ENCODE measurements around the gene CPT1B.
"Not testable (repeated sequence)": the region's sequence is repeated elsewhere in the genome, so short reads cannot be mapped to it uniquely, and the experiment has no call there.

CPT1B gene

DNA sequence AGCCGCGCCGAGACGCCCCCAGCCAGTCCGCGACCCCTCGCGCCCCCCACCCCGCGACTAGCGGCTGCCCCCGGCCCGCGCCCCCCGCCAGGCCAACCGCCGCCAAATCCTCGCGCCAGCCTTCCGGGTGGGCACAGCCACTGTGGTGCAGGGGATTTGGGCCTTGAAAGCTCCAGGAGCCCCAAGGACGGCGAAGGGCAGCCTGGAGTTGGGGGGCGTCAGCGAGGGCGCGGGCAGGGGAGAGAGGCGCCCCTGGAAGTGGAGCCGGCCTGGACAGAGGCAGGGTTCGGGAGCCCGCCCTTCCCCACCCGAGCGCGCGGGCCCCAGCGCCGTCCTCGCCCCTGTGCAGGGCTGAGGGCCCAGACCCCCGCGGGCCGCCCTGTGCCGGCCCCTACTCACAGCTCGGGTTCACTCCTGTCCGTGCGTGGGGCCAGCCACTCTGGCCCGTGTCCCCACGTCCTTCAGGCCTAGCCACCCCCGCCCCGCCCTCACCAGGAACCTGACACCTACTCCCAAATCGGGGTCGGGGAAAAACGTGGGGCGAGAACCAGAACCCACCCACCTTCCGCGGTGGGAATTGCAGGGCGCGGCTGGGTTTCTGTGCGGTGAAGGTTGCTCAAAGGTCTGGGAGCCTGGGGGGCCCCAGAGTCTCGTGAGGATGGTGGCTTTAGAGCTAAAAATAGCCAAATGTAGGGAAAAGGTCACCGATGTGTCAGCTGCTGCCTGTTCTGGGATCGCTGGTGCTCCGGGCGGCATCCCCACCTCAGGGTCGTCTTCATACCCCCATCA lies at the start of gene CPT1B:
TSS of gene CPT1B (minus strand) at position 441 of the 789 bp plus-strand sequence. CDS start 512 bp downstream, outside the sequence.
- Histone ChIP-seq H3K36me3 (ENCODE audit: insufficient read depth, low read length) (peaks cover 36% of the 10 kb centered on the region), H3K4me1 (ENCODE audit: insufficient read depth, low read length) (peaks cover 8% of the 10 kb centered on the region), H2AFZ (ENCODE audit: low read depth, low read length) (no peak within 1 kb of the TSS), H3K27me3 (ENCODE audit: insufficient read depth, low read length) (no peaks in the 10 kb centered on the region), H3K4me3 (ENCODE audit: low read length) (no peak within 1 kb of the TSS), H3K9me3 (ENCODE audit: low read length) (no peaks in the 10 kb centered on the region)

DNA sequence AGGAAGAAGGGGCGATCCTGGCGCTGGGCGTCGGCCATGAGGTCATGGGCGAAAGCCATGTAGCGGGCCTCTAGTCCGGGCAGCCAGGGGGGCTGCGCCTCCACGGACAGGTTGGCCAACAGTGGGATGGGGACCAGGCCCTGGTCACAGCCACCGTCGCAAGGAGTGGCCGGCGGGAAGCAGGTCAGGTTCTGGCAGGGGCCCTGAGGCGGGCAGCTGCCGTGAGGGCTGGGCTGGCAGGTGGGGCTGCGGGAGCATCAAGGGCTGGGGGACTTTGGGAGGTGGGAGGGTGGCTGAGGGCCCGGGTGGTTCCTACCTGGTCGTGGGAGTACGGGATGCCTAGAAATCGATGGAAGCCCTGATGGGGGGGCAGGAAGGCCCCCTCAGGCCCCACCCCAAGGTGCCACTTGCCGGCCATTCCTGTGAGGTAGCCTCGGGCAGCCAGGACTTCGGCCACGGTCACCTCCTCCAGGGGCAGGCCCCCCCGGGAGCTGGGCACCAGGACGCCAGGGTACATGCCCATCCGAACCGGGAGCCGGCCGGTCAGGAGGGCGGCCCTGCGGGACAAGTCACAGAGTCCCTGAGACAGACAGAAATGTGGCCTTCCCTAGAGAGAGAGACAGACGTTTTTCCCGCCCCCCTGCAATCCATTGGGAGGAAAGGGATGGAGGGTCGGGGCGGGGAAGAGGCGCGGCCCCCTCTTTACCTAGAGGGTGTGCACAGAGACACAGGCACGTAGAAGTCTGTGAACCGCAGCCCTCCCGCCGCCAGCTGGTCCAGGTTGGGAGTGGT lies 48.8 kb upstream of the CPT1B start:
- Histone ChIP-seq H2AFZ (ENCODE audit: low read depth, low read length) (peak overlapping the region; percentile 68), H3K27me3 (ENCODE audit: insufficient read depth, low read length) (no peaks in the 10 kb centered on the region), H3K4me3 (ENCODE audit: low read length) (peak overlapping the region; percentile 56), H3K36me3 (ENCODE audit: insufficient read depth, low read length) (no peaks in the 10 kb centered on the region), H3K4me1 (ENCODE audit: insufficient read depth, low read length) (peaks cover 33% of the 10 kb centered on the region), H3K9me3 (ENCODE audit: low read length) (no peaks in the 10 kb centered on the region)

DNA sequence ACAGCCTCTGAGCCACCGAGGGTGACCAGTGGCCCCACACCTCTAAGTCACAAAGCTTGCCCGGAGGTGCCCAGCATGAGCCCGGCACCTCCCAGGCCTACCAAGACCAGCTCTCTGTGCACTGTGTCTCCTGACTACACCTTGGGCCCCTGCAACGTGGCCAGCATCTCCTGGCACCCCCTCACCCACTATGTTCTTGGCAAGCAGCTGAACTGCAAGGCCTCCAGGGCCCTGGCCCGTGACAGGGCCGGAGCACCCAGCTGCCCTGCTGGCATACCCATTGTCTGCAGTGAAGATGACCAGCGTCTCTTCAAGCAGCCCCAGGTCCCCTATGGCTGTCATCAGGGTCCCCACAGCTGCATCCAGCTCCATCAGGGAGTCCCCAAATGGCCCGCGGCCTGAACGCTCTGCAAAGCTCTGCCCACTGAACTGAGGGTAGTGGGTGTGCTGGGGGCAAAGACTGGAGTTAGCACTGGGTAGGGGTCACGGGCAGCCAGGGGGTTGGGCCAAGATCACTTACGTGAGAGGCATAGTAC lies 48.2 kb upstream of the CPT1B start:
- no peaks in the 10 kb centered on the region for H3K36me3 ChIP-seq (ENCODE audit: insufficient read depth, low read length)
- H3K4me1 ChIP-seq (ENCODE audit: insufficient read depth, low read length), result peaks cover 39% of the 10 kb centered on the region
- no peak overlapping the region for H3K4me3 ChIP-seq (ENCODE audit: low read length)
- no peaks in the 10 kb centered on the region for H3K9me3 ChIP-seq (ENCODE audit: low read length)
- no peak overlapping the region for H2AFZ ChIP-seq (ENCODE audit: low read depth, low read length)
- H3K27me3 ChIP-seq (ENCODE audit: insufficient read depth, low read length), result no peaks in the 10 kb centered on the region

- Histone ChIP-seq H3K27me3 (ENCODE audit: insufficient read depth, low read length) (no peaks in the 10 kb centered on the region), H2AFZ (ENCODE audit: low read depth, low read length) (no peak overlapping the region), H3K4me1 (ENCODE audit: insufficient read depth, low read length) (peaks cover 40% of the 10 kb centered on the region), H3K36me3 (ENCODE audit: insufficient read depth, low read length) (no peaks in the 10 kb centered on the region), H3K4me3 (ENCODE audit: low read length) (no peak overlapping the region), H3K9me3 (ENCODE audit: low read length) (no peaks in the 10 kb centered on the region)
These were observed 47.5 kb upstream of the CPT1B start for GRCh38 chr22:50625568-50626313.

DNA sequence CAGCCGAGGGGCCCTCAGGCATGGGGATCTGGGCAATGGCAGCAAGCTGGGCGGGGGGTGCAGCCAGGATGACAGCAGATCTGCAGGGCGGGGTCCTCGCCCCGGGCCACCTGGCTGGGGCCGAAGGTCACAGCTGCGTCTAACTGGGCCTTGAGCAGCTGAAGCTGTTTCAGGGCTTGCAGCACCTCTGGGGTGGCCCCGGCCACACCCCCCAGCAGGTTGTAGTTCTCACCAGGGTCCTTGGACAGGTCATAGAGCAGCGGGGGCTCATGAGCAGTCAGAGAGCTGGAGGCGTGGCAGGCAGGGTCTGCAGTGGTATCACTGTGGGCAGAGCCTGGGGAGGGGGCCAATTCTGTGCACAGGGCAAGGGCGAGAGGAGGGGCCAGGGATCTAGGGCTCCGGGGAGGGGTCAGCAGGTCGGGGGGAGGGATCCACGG lies 46.9 kb upstream of the CPT1B start:
- H3K27me3 ChIP-seq (ENCODE audit: insufficient read depth, low read length), result no peaks in the 10 kb centered on the region
- no peak overlapping the region for H3K4me3 ChIP-seq (ENCODE audit: low read length)
- no peaks in the 10 kb centered on the region for H3K9me3 ChIP-seq (ENCODE audit: low read length)
- H3K36me3 ChIP-seq (ENCODE audit: insufficient read depth, low read length), result no peaks in the 10 kb centered on the region
- H3K4me1 ChIP-seq (ENCODE audit: insufficient read depth, low read length), result peaks cover 38% of the 10 kb centered on the region
- no peak overlapping the region for H2AFZ ChIP-seq (ENCODE audit: low read depth, low read length)

- Histone ChIP-seq H3K9me3 (ENCODE audit: low read length) (no peaks in the 10 kb centered on the region), H3K36me3 (ENCODE audit: insufficient read depth, low read length) (no peaks in the 10 kb centered on the region), H2AFZ (ENCODE audit: low read depth, low read length) (no peak overlapping the region), H3K4me1 (ENCODE audit: insufficient read depth, low read length) (peaks cover 31% of the 10 kb centered on the region), H3K4me3 (ENCODE audit: low read length) (no peak overlapping the region), H3K27me3 (ENCODE audit: insufficient read depth, low read length) (no peaks in the 10 kb centered on the region)
These were observed 46.3 kb upstream of the CPT1B start for GRCh38 chr22:50624347-50625130.

- Histone ChIP-seq H3K4me3 (ENCODE audit: low read length) (no peak overlapping the region), H2AFZ (ENCODE audit: low read depth, low read length) (no peak overlapping the region), H3K9me3 (ENCODE audit: low read length) (no peaks in the 10 kb centered on the region), H3K4me1 (ENCODE audit: insufficient read depth, low read length) (peaks cover 22% of the 10 kb centered on the region), H3K36me3 (ENCODE audit: insufficient read depth, low read length) (no peaks in the 10 kb centered on the region), H3K27me3 (ENCODE audit: insufficient read depth, low read length) (no peaks in the 10 kb centered on the region)
These were observed 44.6 kb upstream of the CPT1B start for GRCh38 chr22:50622723-50623327.

GRCh38 chr22:50621948-50622722 lies 43.9 kb upstream of the CPT1B start:
- H2AFZ ChIP-seq (ENCODE audit: low read depth, low read length), result no peak overlapping the region
- H3K4me1 ChIP-seq (ENCODE audit: insufficient read depth, low read length), result peaks cover 16% of the 10 kb centered on the region
- no peak overlapping the region for H3K4me3 ChIP-seq (ENCODE audit: low read length)
- no peaks in the 10 kb centered on the region for H3K9me3 ChIP-seq (ENCODE audit: low read length)
- no peaks in the 10 kb centered on the region for H3K27me3 ChIP-seq (ENCODE audit: insufficient read depth, low read length)
- no peaks in the 10 kb centered on the region for H3K36me3 ChIP-seq (ENCODE audit: insufficient read depth, low read length)

DNA sequence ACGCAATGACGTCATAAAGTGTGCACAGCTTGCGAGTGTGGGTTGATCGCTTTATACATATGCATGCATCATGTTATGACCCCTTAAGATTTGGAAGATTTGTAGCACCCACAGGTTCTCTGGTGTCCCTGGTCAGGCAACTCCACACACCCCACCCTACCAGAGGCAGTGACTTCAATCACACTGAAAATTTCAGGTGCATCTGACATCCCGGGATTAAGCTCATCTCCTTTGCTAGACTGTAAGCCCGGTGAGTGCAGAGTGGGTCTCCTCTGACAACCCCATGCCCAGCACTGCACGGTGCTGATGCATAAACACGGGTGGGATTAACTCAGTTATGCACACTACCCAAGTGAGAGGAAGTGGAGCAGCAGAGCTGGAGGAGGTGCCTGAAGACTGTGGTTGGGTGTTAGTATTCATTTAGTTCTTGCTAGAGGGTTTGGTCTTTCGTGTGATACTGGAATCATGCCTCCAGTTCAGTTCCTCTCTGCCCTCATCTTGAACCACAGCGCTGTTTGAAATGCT lies 43.2 kb upstream of the CPT1B start:
- no peaks in the 10 kb centered on the region for H3K36me3 ChIP-seq (ENCODE audit: insufficient read depth, low read length)
- H3K4me3 ChIP-seq (ENCODE audit: low read length), result no peak overlapping the region
- peaks cover 16% of the 10 kb centered on the region for H3K4me1 ChIP-seq (ENCODE audit: insufficient read depth, low read length)
- no peaks in the 10 kb centered on the region for H3K27me3 ChIP-seq (ENCODE audit: insufficient read depth, low read length)
- no peaks in the 10 kb centered on the region for H3K9me3 ChIP-seq (ENCODE audit: low read length)
- no peak overlapping the region for H2AFZ ChIP-seq (ENCODE audit: low read depth, low read length)

- H2AFZ ChIP-seq (ENCODE audit: low read depth, low read length), result no peak overlapping the region
- peak overlapping the region; percentile 3 for H3K4me3 ChIP-seq (ENCODE audit: low read length)
- H3K36me3 ChIP-seq (ENCODE audit: insufficient read depth, low read length), result no peaks in the 10 kb centered on the region
- H3K27me3 ChIP-seq (ENCODE audit: insufficient read depth, low read length), result no peaks in the 10 kb centered on the region
- no peaks in the 10 kb centered on the region for H3K9me3 ChIP-seq (ENCODE audit: low read length)
- H3K4me1 ChIP-seq (ENCODE audit: insufficient read depth, low read length), result peaks cover 16% of the 10 kb centered on the region
These were observed 42.5 kb upstream of the CPT1B start for GRCh38 chr22:50620593-50621355.

DNA sequence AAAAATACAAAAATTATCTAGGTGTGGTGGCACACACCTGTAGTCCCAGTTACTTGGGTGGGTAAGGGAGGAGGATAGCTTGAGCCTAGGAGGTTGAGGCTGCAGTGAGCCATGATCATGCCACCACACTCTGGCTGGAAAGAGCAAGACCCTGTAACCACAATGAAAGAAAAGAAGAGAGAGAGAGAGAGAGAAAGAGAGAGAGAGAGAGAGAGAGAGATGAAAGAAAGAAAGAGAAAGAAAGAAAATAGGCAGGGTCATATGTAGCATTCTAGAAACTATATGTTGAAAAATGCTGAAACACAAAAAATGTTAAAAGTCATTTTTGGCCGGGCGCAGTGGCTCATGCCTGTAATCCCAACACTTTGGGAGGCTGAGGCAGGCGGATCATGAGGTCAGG lies 36.1 kb upstream of the CPT1B start:
- H2AFZ ChIP-seq (ENCODE audit: low read depth, low read length); H3K4me1 ChIP-seq (ENCODE audit: insufficient read depth, low read length); H3K36me3 ChIP-seq (ENCODE audit: insufficient read depth, low read length); H3K9me3 ChIP-seq (ENCODE audit: low read length); H3K4me3 ChIP-seq (ENCODE audit: low read length); H3K27me3 ChIP-seq (ENCODE audit: insufficient read depth, low read length): not testable (repeated sequence)
